Epithelial cell of esophagus (primary cell): ENCODE measurements around the gene BCL7A.

Experiments used
- DNase-seq: peaks from one replicate; pipeline ENCODE4 v3.0.0; 2010; ENCODE audit warnings: low read depth
- H3K4me3 ChIP-seq: 2 replicates; pipeline ENCODE4 v1.5.1; 2011; ENCODE audit warnings: mild to moderate bottlenecking, low read length, control low read depth
- CTCF ChIP-seq: IDR thresholded peaks from 2 replicates; pipeline ENCODE4 v1.5.1; 2011; ENCODE audit warnings: low read depth, mild to moderate bottlenecking, low read length, control low read depth, inconsistent platforms; ENCODE audit not compliant: insufficient read depth; ENCODE audit errors: missing control alignments

The BCL7A gene

GRCh38 chr12:122028165-122028904 is 6.7 kb downstream of the BCL7A start:
- H3K4me3 ChIP-seq = no peak overlapping the region
- peak; percentile 65 for DNase-seq
- no peak for TF ChIP-seq CTCF

- TF ChIP-seq CTCF = peak; percentile 12
- DNase-seq = no peak
- H3K4me3 ChIP-seq = no peak overlapping the region
Observed at GRCh38 chr12:122028905-122029560, 7.3 kb downstream of the BCL7A start.

GRCh38 chr12:122029620-122030423 is 8.1 kb downstream of the BCL7A start:
- no peak for TF ChIP-seq CTCF
- H3K4me3 ChIP-seq = no peak overlapping the region
- peak; percentile 71 for DNase-seq

GRCh38 chr12:122030424-122031035 is 8.8 kb downstream of the BCL7A start:
- no peak for DNase-seq
- no peak overlapping the region for H3K4me3 ChIP-seq
- no peak for TF ChIP-seq CTCF

- H3K4me3 ChIP-seq = no peak overlapping the region
- peak; percentile 72 for TF ChIP-seq CTCF
- DNase-seq = peak; percentile 47
Observed at GRCh38 chr12:122031342-122032216, 9.9 kb downstream of the BCL7A start.

- TF ChIP-seq CTCF = no peak
- no peak for DNase-seq
- no peak overlapping the region for H3K4me3 ChIP-seq
Observed at GRCh38 chr12:122032580-122032979, 10.9 kb downstream of the BCL7A start.
